ES-I3 (cell line): ENCODE measurements around the gene PDGFB.
A peak's percentile ranks its signal among the peaks of the same experiment; 100 is the strongest.

Experiments
- H3K36me3 ChIP-seq: 2 replicates; pipeline ENCODE4 v1.6.1; 2013; ENCODE audit warnings: mild to moderate bottlenecking, low read length, control low read depth, moderate library complexity; ENCODE audit not compliant: insufficient read depth
- H3K4me1 ChIP-seq: 2 replicates; pipeline ENCODE4 v1.6.1; 2013; ENCODE audit warnings: mild to moderate bottlenecking, control low read depth, low read length; ENCODE audit not compliant: insufficient read depth
- H3K9ac ChIP-seq: 2 replicates; pipeline ENCODE4 v1.6.1; 2013; ENCODE audit warnings: low read depth, mild to moderate bottlenecking, low read length, moderate library complexity
- H3K9me3 ChIP-seq: 2 replicates; pipeline ENCODE4 v1.6.1; 2013; ENCODE audit warnings: mild to moderate bottlenecking, low read length, moderate library complexity; ENCODE audit not compliant: control insufficient read depth, insufficient read depth

Gene PDGFB

DNA sequence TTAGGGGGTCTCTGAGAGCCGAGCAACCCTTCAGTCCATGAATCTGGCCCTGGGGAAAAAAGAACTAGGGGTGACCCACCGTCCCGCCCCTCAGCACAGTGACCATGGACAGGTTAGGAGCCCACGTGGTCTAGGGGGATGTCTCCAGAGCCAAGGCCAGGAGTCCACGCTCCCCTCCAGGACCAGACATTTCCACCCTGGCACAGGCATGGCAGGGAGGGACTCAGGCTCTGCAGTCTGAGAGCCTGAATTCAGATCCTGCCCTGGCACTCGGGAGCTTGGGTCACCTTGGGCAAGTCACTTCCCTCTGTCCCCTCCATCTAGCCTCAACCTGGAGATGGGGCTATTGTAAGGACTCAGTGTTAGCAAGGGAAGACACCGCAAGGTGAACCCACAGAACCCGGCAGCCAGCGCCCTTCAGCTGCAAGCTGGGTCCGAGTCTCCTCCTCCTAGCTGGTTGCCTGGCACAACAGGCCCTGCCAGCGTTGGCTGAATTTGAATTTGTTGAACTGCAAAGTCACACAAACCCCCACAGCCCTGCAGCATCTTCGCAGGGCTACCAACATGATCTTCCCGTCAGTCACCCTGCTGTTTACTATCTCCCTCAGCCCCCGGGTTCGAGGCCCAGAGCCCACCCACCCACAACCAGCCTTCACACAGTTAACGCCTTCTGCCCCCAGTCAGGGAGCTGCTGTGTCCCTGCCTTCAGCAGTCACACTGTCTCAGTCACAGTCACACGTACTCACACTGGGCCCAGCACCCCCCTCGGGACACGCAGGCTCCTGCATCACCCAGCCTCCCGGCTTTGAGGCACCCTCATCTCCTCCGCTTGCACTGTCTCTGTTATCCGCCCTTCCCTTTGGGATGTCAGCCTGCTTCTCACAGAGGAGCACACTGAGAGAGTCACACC lies 603 bp upstream of the PDGFB start:
- Histone ChIP-seq H3K4me1 (peaks cover 25% of the 10 kb centered on the region; the same call in 1 of the 2 replicates), H3K36me3 (no peaks in the 10 kb centered on the region), H3K9ac (no peak overlapping the region), H3K9me3 (no peaks in the 10 kb centered on the region)

DNA sequence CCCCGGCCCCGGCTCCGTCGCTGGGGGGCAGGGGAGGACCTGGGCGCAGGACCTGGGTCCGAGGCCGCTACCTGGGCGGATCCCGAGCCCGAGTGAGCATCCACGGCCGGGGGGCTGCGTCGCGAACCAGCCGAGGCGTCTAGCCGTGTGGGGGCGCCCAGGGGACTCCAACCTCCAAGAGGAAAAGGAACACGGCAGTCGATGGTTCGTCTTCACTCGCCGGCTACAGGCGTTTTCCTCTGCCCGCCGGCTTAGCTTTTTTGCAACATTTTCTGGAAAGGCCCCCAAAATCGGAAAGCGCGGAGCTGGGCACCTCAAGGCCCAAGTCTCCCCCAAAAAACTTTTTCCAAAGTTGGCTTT lies 666 bp downstream of the PDGFB start:
- H3K9me3 ChIP-seq = no peaks in the 10 kb centered on the region
- peaks cover 19% of the 10 kb centered on the region; the same call in 1 of the 2 replicates for H3K4me1 ChIP-seq
- H3K9ac ChIP-seq = peak overlapping the region; percentile 75
- H3K36me3 ChIP-seq = no peaks in the 10 kb centered on the region

DNA sequence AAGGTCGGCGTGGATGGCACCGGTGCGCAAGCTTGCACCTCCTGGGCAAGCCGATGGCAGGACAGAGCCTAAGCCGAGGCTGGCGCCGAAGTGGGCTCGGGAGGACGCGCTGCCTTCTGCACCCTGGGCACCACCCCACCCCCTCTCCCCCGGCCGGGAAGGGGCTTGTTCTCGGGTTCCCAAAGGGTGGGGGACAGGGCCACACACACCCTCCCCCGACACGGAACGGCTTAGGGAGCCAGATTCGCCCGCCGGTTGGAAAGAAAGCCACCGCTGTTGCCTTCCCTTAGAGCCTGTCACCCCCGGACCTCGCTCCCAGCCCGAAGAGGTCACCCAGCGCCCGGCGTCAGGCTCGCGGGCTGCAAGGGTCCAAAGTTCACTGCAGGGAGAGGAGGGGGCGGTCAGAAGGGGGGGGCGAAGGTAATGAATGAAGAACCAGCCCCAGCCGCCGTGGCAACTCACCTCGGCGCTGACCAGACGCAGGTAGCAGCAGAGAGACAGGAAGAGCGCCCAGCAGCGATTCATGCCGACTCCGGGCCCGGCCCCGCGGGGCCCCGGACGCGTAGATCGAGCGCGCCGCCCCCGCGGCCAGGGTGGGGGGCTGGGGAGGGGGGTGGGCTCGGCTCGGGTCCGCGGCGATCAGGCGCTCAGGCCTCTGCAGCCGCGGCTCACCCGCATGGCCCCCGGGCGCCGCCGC lies 1.2 kb downstream of the PDGFB start:
- peaks cover 19% of the 10 kb centered on the region; the same call in 1 of the 2 replicates for H3K4me1 ChIP-seq
- H3K9ac ChIP-seq = peak overlapping the region; percentile 75
- no peaks in the 10 kb centered on the region for H3K9me3 ChIP-seq
- H3K36me3 ChIP-seq = no peaks in the 10 kb centered on the region

DNA sequence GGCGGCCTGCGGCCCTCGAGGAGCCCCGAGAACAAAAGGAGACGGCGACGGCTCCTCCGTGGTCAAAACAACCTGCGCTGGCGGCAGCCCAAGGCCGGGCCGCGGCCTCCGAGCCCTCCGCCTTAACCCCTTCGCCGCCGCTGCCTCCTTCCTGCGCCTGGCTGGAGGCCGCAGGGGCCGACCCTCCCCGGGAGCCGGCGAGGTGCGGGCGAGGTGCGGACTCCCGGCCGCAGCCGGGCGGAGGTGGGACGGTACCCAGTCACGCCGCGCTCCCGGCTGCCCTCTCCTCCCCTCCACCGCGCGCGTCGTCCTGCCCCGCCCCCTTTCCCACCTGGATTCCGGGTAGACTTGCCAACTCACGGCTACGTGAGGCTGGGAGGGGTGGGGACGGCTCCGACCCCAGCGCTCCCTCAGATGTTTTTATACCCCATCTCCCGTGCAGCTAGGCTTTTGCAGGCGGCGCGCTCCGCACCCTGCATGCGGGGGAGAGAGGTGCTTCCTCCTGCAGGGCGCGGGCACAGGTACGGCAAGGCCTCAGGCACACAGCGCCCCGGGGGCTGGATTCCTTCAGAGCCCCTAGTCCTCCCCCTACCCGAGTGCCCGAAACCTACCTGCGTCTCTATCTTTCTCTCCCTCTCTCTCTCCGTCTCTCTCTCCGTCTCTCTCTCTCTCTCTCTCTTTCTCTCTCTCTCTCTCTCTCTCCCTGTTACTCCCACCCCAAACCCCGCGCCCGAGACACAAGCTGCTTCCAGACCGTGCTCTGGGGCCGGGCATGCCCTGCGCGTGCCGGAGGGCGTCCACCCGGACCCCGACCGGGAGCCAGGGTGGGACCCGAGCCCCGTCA lies 2.0 kb downstream of the PDGFB start:
- Histone ChIP-seq H3K4me1 (peaks cover 19% of the 10 kb centered on the region; the same call in 1 of the 2 replicates), H3K36me3 (no peaks in the 10 kb centered on the region), H3K9ac (peak overlapping the region; percentile 75; the same call in 1 of the 2 replicates), H3K9me3 (no peaks in the 10 kb centered on the region)

DNA sequence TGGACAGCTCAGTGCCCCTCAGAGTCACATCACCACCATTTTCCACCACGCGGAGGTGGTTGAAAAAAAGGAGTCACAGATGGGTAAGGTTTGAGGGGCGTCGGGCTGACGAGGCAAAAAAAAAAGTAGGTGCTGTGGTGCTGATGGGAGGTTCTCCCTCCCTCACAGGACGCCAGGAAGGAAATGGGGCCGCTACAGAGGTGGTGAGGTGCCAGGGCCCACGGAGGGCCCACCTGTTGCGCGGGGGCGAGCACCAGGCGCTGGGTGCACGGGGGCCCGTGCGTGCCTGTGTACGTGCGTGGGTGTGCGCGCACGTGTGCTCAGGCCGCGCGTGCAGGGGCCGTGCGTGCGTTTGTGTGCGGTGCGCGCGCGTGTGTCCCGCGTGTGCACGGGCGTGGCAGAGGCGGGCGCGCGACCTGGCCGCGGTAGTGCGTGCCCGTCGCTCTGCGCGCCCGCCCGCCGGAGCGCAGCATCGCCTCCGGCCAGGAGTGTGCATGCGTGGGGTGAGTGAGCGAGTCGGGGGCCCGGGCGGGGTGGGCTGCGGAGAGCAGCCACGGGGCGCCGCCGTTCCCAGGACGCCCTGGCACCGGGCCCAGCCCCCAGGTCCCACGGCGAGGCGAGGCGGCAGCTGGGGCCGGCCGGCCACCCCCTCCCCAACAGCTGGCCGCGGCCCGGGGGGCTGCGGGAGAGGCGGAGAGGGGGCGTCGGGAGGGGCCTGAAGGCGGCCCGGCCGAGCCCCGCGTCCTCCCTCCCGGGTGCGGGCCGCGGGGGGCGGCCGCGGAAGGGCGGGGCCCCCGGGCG lies 2.8 kb downstream of the PDGFB start:
- Histone ChIP-seq H3K9me3 (no peaks in the 10 kb centered on the region), H3K4me1 (peaks cover 19% of the 10 kb centered on the region; the same call in 1 of the 2 replicates), H3K36me3 (no peaks in the 10 kb centered on the region), H3K9ac (peak overlapping the region; percentile 75; the same call in 1 of the 2 replicates)

DNA sequence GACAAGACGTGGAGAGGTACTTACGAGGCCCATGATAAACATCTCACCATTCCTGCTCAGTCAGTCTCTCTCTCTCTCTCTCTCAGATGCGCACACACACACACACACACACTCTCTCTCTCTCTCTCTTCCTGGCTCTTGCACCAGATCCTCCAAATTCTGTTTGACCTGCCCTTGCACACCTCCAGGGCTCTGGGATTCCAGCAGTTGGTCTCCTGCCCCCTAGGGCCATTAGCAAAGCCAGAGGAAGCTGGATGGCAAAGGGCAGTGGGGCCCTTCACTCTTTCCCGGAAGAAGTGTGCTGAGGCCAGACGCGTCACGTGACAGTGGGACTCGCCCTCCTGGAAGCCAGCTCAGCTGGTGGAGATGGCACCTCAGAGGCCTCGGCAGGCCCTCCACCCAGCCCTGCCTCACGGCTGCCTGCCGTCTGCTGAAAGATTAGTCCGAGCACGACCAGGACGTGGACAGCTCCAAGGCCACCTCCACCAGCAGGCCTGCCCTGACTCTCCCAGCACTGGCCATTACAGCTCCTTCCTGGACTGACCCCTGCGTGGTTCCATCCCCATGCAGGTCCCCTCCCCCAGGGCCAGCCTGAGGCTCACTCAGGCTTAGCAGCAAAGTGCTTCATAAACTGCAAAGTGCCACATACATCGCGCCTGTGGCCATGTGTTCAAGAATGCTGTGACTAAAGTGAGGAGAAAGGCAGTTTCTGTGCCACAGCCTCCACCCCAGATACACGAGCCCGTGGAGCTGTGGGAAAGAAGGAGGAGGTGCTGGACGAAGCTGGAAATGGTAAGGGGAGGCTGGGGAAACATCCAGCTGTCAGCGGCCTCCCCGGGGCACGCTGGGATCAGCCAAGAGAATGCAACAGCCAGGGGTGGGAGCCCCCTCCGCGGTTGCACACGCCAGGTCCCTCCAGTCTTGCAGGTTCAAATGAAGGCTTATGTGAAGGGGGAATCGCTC lies 3.7 kb downstream of the PDGFB start:
- Histone ChIP-seq H3K9me3 (no peaks in the 10 kb centered on the region), H3K36me3 (no peaks in the 10 kb centered on the region), H3K9ac (peak overlapping the region; percentile 75; the same call in 1 of the 2 replicates), H3K4me1 (peaks cover 27% of the 10 kb centered on the region; the same call in 1 of the 2 replicates)

DNA sequence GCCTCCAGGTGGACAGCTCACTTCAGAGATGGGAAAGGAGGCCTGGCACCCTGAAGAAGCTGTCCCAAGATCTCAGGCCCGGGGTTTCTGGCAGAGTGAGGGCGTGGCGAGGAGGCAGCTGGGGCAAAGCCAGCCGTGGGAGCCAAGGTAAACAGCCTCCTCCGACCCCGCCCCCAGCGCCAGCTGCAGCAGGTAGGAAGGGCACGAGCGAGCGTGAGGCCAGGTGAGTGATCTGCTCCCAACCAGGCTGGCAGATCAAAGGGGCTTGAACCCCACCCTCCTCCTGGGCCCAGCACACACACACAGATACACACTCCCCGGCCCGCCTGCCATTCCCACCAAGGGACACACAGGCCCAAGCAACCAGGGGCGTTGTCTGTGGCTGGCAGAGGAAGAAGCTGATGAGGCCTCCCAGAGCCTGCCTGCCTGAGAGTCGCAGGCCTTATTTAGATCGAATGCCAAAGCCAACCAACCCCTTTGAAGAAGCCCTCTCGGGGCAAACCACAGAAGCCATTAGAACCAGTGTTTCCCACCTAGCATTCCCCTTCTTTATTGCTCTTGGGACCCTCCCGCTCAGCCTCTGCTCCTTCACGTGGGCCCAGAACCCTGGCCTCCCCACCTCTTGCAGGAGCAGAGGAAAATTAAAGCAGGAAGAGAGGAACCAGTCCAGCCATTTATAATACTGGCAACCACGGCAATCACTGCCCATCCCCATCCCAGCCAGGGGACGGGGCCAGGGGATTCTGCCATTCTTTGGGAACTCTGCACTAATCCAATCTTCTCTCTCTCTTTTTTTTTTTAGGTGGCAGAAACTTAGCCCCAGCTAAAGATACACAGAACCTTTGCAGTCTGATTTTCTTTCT lies 5.0 kb downstream of the PDGFB start:
- H3K4me1 ChIP-seq = peaks cover 31% of the 10 kb centered on the region; the same call in 1 of the 2 replicates
- no peak overlapping the region for H3K9ac ChIP-seq
- no peaks in the 10 kb centered on the region; the same call in 1 of the 2 replicates for H3K36me3 ChIP-seq
- H3K9me3 ChIP-seq = no peaks in the 10 kb centered on the region

DNA sequence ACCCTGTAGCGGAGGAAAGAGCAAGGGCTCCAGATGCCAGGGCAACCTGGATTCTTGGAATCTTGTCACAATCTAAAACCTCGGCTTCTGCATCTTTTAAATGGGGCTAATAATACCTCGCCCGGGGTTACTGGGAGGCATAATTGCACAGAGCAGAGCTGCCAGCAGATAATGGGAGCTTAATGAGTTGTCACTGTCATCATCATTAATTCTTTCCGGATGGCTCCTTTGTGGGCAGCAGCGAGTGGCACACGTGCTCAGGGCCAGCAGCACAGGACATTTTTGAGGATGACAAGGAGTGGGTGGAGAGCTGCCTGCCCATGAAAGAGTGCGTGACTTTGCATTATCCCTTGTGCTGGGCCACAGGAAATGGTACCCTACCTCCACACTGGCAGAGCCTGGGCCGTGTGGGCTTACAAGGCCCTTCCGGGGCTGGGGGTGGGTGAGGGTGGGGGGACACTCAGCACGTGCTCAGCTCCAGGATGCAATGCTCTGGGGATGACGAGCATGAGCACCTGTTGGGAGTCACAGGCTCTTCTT lies 5.7 kb downstream of the PDGFB start:
- H3K4me1 ChIP-seq = peaks cover 37% of the 10 kb centered on the region
- H3K9ac ChIP-seq = no peak overlapping the region
- no peaks in the 10 kb centered on the region for H3K9me3 ChIP-seq
- no peaks in the 10 kb centered on the region; the same call in 1 of the 2 replicates for H3K36me3 ChIP-seq

DNA sequence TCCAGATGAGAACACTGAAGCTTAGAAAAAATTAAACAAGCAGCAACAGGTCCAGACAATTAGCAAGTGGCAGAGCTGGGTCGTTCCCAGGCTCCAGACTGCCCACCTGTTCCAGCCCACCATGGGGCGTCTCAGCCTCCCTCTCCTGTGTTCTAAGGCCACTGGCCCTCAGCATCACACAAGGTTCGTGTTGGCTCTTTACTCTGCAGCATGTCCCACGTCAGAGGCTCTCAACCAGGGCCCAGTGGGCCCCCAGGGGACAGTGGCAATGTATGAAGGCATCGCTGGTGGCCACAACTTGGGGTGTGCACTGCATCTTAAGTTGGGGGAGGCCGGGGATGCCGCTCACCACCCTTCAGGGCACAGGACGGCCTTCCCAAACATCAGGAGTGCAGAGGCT lies 6.2 kb downstream of the PDGFB start:
- Histone ChIP-seq H3K9ac (no peak overlapping the region), H3K36me3 (no peaks in the 10 kb centered on the region; the same call in 1 of the 2 replicates), H3K4me1 (peaks cover 38% of the 10 kb centered on the region)

DNA sequence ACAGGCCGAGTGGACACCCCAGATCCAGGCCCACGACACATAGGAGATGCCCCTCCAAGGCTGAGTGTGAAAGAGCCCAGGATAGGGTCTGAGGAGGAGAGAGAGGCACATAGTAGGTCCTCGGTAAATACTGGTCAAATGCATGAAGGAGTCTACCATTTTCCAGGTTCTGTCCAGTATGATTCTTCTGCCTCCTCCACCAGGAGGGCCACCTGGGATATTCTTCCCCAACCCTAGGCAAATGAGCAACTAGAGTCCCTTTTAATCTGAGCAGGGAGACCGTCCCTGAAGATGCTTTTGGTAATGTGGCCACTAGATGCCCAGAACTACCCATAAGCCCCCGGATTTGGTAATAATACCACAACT lies 6.7 kb downstream of the PDGFB start:
- Histone ChIP-seq H3K4me1 (peaks cover 43% of the 10 kb centered on the region), H3K9ac (no peak overlapping the region), H3K9me3 (no peaks in the 10 kb centered on the region), H3K36me3 (no peaks in the 10 kb centered on the region; the same call in 1 of the 2 replicates)

More for the DNA sequence above, 6.2 kb downstream of the PDGFB start:
- no peaks in the 10 kb centered on the region for H3K9me3 ChIP-seq

DNA sequence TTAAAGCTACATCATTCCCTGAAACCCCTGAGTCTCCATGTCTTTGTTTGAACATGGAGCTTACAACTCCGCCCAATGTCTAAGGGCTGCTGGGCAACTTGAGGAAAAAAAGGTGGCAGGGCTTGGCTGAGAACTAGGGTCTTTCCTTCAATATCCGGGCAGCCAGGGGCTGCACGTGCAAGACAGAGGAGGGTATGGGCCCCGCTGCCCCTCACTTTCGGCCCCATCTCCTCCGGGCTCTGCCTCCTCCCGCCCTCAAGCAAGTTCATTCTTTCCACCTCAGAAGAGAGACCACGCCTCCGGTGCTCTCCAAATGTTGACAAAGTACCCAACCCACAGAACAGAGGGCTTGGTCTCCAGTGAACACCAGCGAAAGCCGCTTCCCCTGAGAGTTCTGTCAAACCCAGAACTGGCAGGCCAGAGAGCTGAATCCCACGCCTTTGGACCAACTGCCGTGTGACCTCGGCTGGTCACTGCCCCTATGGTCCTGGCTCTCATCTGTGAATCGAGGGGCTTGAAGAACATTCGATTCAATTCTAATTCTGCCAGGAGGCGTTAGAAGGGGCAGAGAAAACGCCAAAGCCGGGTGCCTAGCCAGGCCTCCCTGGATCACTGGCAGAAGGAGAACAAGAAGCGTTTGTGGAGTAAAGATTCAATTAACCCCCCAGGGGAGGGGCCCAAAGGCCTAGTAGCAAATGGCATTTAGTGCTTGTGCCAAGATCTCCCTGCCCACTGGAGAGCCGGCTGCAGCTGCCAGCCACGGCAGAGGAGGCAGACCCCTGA lies 7.3 kb downstream of the PDGFB start:
- Histone ChIP-seq H3K9ac (no peak overlapping the region), H3K36me3 (no peaks in the 10 kb centered on the region; the same call in 1 of the 2 replicates), H3K9me3 (no peaks in the 10 kb centered on the region), H3K4me1 (peaks cover 43% of the 10 kb centered on the region)
